Ascending aorta (tissue), 2 donors: Measurements from ENCODE around the gene FXYD3. TPM values are rescaled to one million over a fixed set of nuclear protein-coding genes. Genes with fewer than 3 reads are reported as not detected.
A peak's percentile ranks its signal among the peaks of the same experiment; 100 is the strongest.

Experiments used
- DNase-seq, 2 donors: peaks; one replicate each; pipeline ENCODE4 v3.0.0-alpha.2; 2019; ENCODE audit warnings: low spot score in 2 of 2
- H3K27ac ChIP-seq, 2 donors: fragments of 200-600 bp; sonication (generic); one replicate each; pipeline ENCODE4 v1.5.1; 2016 to 2017; ENCODE audit warnings: mild to moderate bottlenecking in 1 of 2
- H3K27me3 ChIP-seq: fragments of 200-600 bp; sonication (generic); one replicate; pipeline ENCODE4 v1.5.1; 2017
- H3K36me3 ChIP-seq, 2 donors: fragments of 200-600 bp; sonication (generic); one replicate each; pipeline ENCODE4 v1.5.1; 2016
- H3K4me1 ChIP-seq, 2 donors: fragments of 200-600 bp; sonication (generic); one replicate each; pipeline ENCODE4 v1.5.1; 2016 to 2017; ENCODE audit warnings: mild to moderate bottlenecking in 1 of 2
- H3K4me3 ChIP-seq, 2 donors: fragments of 200-600 bp; sonication (generic); one replicate each; pipeline ENCODE4 v1.5.1; 2016 to 2017; ENCODE audit warnings: mild to moderate bottlenecking in 1 of 2
- H3K9me3 ChIP-seq, 2 donors: fragments of 200-600 bp; sonication (generic); one replicate each; pipeline ENCODE4 v1.5.1; 2016
- CTCF ChIP-seq, 3 experiments: fragments of 200-600 bp in 2 of 3; fragments of 450-650 bp in 1 of 3; sonication (generic) in 2 of 3; IDR thresholded peaks; one replicate each; pipeline ENCODE4 v1.5.1; 2016 to 2019; ENCODE audit warnings: antibody characterized with exemption in 3 of 3, mild to moderate bottlenecking in 1 of 3, moderate library complexity in 1 of 3
- intact Hi-C: fragments of 100-400 bp; cut with DNase I; formaldehyde crosslinking; loops from one replicate; pipeline ENCODE4 v1.15.1; 2023
- total RNA-seq: library from RNA; depleted of rRNA; stranded (reverse); fragments of >200 nt; gene quantifications from one replicate; pipeline ENCODE4 v1.1.0, GENCODE V29; 2016

Gene FXYD3
- not detected for total RNA-seq

GRCh38 chr19:35115177-35115951 is at the start of gene FXYD3:
TSS of gene FXYD3 (plus strand) at chr19:35115823. CDS start at chr19:35119377, 3,554 bp downstream.
- no peak for DNase-seq
- H3K4me3 ChIP-seq: peak within 1 kb of the TSS; percentile 10 to 55

GRCh38 chr19:35066121-35066520 is 49.5 kb upstream of the FXYD3 start:
- Histone ChIP-seq H3K27me3 (no peaks in the 10 kb centered on the region), H3K9me3 (peaks cover 0 to 6% of the 10 kb centered on the region in 2 donors), H3K4me3 (no peak overlapping the region), H3K36me3 (no peaks in the 10 kb centered on the region), H3K4me1 (no peaks in the 10 kb centered on the region), H3K27ac (no peak overlapping the region)
- intact Hi-C loops: loop anchor here (5.0 to 10.0 kb wide), 2 partner anchors 201 to 439 kb away; partner anchors contain the start of gene USF2
- no peak for DNase-seq
- TF ChIP-seq CTCF (IDR thresholded peaks at IDR 0.05): no peak

More at GRCh38 chr19:35115177-35115951, at the start of gene FXYD3:
- no peak within 1 kb of the TSS for H3K27ac ChIP-seq
- TF ChIP-seq CTCF (IDR thresholded peaks at IDR 0.05): no peak
- no peaks in the 10 kb centered on the region for H3K27me3 ChIP-seq
- no peaks in the 10 kb centered on the region for H3K9me3 ChIP-seq
- peaks cover 4 to 6% of the 10 kb centered on the region in 2 donors for H3K4me1 ChIP-seq
- no peaks in the 10 kb centered on the region for H3K36me3 ChIP-seq
- intact Hi-C loops: loop anchor here (2.0 kb wide), 1 partner anchor 153 kb away; the partner anchor contains the start of gene USF2

GRCh38 chr19:35066691-35067563 is 48.7 kb upstream of the FXYD3 start:
- intact Hi-C loops: loop anchor here (1.0 to 10.0 kb wide), 4 partner anchors 68 to 438 kb away; partner anchors contain the start of genes LGI4 and USF2
- H3K4me1 ChIP-seq: no peaks in the 10 kb centered on the region
- no peaks in the 10 kb centered on the region for H3K36me3 ChIP-seq
- H3K27ac ChIP-seq: no peak overlapping the region
- no peak overlapping the region for H3K4me3 ChIP-seq
- H3K9me3 ChIP-seq: peaks cover 0 to 6% of the 10 kb centered on the region in 2 donors
- peak; percentile 75 to 84 (median 80) for TF ChIP-seq CTCF (IDR thresholded peaks at IDR 0.05)
- peak; percentile 39 to 88 for DNase-seq
- no peaks in the 10 kb centered on the region for H3K27me3 ChIP-seq

GRCh38 chr19:35068941-35069634 is 46.5 kb upstream of the FXYD3 start:
- no peak for DNase-seq
- no peak for TF ChIP-seq CTCF (IDR thresholded peaks at IDR 0.05)
- intact Hi-C loops: loop anchor here (5.0 to 10.0 kb wide), 2 partner anchors 198 to 436 kb away; partner anchors contain the start of gene USF2
- no peaks in the 10 kb centered on the region for H3K36me3 ChIP-seq
- no peaks in the 10 kb centered on the region for H3K4me1 ChIP-seq
- H3K27me3 ChIP-seq: no peaks in the 10 kb centered on the region
- peaks cover 0 to 6% of the 10 kb centered on the region in 2 donors for H3K9me3 ChIP-seq
- no peak overlapping the region for H3K27ac ChIP-seq
- H3K4me3 ChIP-seq: no peak overlapping the region

- Histone ChIP-seq H3K27ac (no peak overlapping the region), H3K9me3 (peaks cover 0 to 6% of the 10 kb centered on the region in 2 donors), H3K36me3 (no peaks in the 10 kb centered on the region), H3K4me3 (no peak overlapping the region), H3K4me1 (no peaks in the 10 kb centered on the region), H3K27me3 (no peaks in the 10 kb centered on the region)
- no peak for TF ChIP-seq CTCF (IDR thresholded peaks at IDR 0.05)
- no peak for DNase-seq
- intact Hi-C loops: loop anchor here (5.0 to 10.0 kb wide), 2 partner anchors 198 to 435 kb away; partner anchors contain the start of gene USF2
Observed at GRCh38 chr19:35069696-35070095, 45.9 kb upstream of the FXYD3 start.
